HepG2 (cell line): Measurements from ENCODE around the gene FBXO9. TPM values are rescaled to one million over a fixed set of nuclear protein-coding genes. Genes with fewer than 3 reads are reported as not detected.

Experiments used
- AGO1 ChIP-seq: fragments of 200-400 bp; formaldehyde crosslinking; IDR thresholded peaks from 2 replicates; pipeline ENCODE4 v1.6.1; 2017; ENCODE audit warnings: mild to moderate bottlenecking, low read depth, low read length, moderate library complexity; ENCODE audit not compliant: poor library complexity, severe bottlenecking
- ATF5 ChIP-seq: sonication (generic); formaldehyde crosslinking; IDR thresholded peaks from 2 replicates; pipeline ENCODE4 v1.4.0; 2020; ENCODE audit warnings: mild to moderate bottlenecking, low read depth, missing genetic modification reagents
- CBX2 ChIP-seq, 2 experiments: fragments of 200-600 bp in 1 of 2; sonication (generic); formaldehyde crosslinking in 1 of 2; IDR thresholded peaks; 2 replicates each; pipeline versions ENCODE4 v1.7.0 to v1.8.1; 2018 to 2022; ENCODE audit warnings: low read depth in 2 of 2, low read length in 1 of 2, mild to moderate bottlenecking in 1 of 2, missing genetic modification reagents in 1 of 2
- CCAR2 ChIP-seq: fragments of 200-400 bp; formaldehyde crosslinking; optimal IDR thresholded peaks from 2 replicates; pipeline ENCODE3; 2018; ENCODE audit warnings: low read depth, mild to moderate bottlenecking, low read length, moderate library complexity
- FOXC1 ChIP-seq: sonication (generic); formaldehyde crosslinking; IDR thresholded peaks from 2 replicates; pipeline ENCODE4 v1.8.0; 2022; ENCODE audit warnings: mild to moderate bottlenecking, missing genetic modification reagents, borderline replicate concordance
- FOXO4 ChIP-seq: sonication (generic); formaldehyde crosslinking; conservative IDR thresholded peaks from 2 replicates; pipeline ENCODE4 v1.8.1; 2023; ENCODE audit warnings: missing genetic modification reagents
- JARID2 ChIP-seq: sonication (generic); formaldehyde crosslinking; IDR thresholded peaks from 2 replicates; pipeline ENCODE4 v1.8.1; 2023; ENCODE audit warnings: missing genetic modification reagents, inconsistent platforms; ENCODE audit not compliant: insufficient replicate concordance
- LRRFIP1 ChIP-seq: sonication (generic); formaldehyde crosslinking; conservative IDR thresholded peaks from 2 replicates; pipeline ENCODE4 v1.4.0; 2020; ENCODE audit warnings: missing genetic modification reagents
- NFE2L1 ChIP-seq: sonication (generic); formaldehyde crosslinking; IDR thresholded peaks from 2 replicates; pipeline ENCODE4 v1.4.0; 2020; ENCODE audit warnings: missing genetic modification reagents, mild to moderate bottlenecking, borderline replicate concordance
- SSRP1 ChIP-seq: IDR thresholded peaks from 2 replicates; pipeline ENCODE4 v1.6.1; 2016; ENCODE audit warnings: control low read depth
- TFDP1 ChIP-seq: IDR thresholded peaks from 2 replicates; pipeline ENCODE4 v1.6.1; 2016; ENCODE audit warnings: missing compliant biosample characterization, missing genetic modification reagents, borderline replicate concordance
- ZBTB20 ChIP-seq: sonication (generic); formaldehyde crosslinking; IDR thresholded peaks from 2 replicates; pipeline ENCODE4 v1.8.1; 2023; ENCODE audit warnings: missing genetic modification reagents, low read depth, mild to moderate bottlenecking, borderline replicate concordance
- ZNF276 ChIP-seq: sonication (generic); formaldehyde crosslinking; IDR thresholded peaks from 2 replicates; pipeline ENCODE4 v1.4.0; 2020; ENCODE audit warnings: mild to moderate bottlenecking, low read depth, missing genetic modification reagents
- ZNF460 ChIP-seq: sonication (generic); formaldehyde crosslinking; IDR thresholded peaks from 2 replicates; pipeline ENCODE4 v1.5.1; 2020; ENCODE audit warnings: missing genetic modification reagents, mild to moderate bottlenecking, borderline replicate concordance
- ZNF589 ChIP-seq: sonication (generic); formaldehyde crosslinking; conservative IDR thresholded peaks from 2 replicates; pipeline ENCODE4 v1.8.0; 2022; ENCODE audit warnings: mild to moderate bottlenecking, moderate library complexity, missing genetic modification reagents
- ZNF781 ChIP-seq: sonication (generic); formaldehyde crosslinking; IDR thresholded peaks from 2 replicates; pipeline ENCODE4 v1.5.1; 2020; ENCODE audit warnings: borderline replicate concordance, mild to moderate bottlenecking, missing genetic modification reagents; ENCODE audit errors: not compliant biosample characterization
- ZXDC ChIP-seq: sonication (generic); formaldehyde crosslinking; IDR thresholded peaks from 2 replicates; pipeline ENCODE4 v1.5.0; 2020; ENCODE audit warnings: mild to moderate bottlenecking, missing genetic modification reagents
- polyA plus RNA-seq, 8 experiments: library from polyadenylated mRNA; depleted of rRNA in 3 of 8; stranded (reverse) in 7 of 8; unstranded in 1 of 8; fragments of >200 nt; fragmentation: Illumina TruSeq in 4 of 8; extraction: Trizol in 4 of 8; gene quantifications; 2 replicates each; pipeline versions ENCODE4 v1.2.1 to v1.2.3, GENCODE V29; 2011 to 2016; ENCODE audit warnings: low read depth in 4 of 8, missing spikeins in 1 of 8, mixed read lengths in 1 of 8; ENCODE audit not compliant: insufficient read depth in 1 of 8
- total RNA-seq, 5 experiments: library from RNA; depleted of rRNA; stranded (reverse); fragments of >200 nt; fragmentation: Illumina TruSeq; extraction: Trizol; gene quantifications; 2 replicates each; pipeline ENCODE4 v1.2.3, GENCODE V29; 2016; ENCODE audit warnings: low read depth in 1 of 5

FBXO9 gene
- total and polyA plus RNA-seq, 2 of the 13 experiments (the other 11 are each of a cell fraction or from before 2014, with no cell fraction given) = 64.3 to 98.4 TPM

GRCh38 chr6:53134601-53135235, 69.5 kb downstream of the FBXO9 start (continued):
- TF ChIP-seq JARID2 = no peak
- TF ChIP-seq SSRP1 = peak; percentile 23; the same call in 1 of the 2 replicates
- no peak for TF ChIP-seq ZNF589 (CRISPR knock-in tag)
- no peak for TF ChIP-seq CCAR2
- peak; percentile 71 for TF ChIP-seq ZNF276 (CRISPR knock-in tag)
- no peak; the same call in 1 of the 2 replicates for TF ChIP-seq ZNF460 (CRISPR knock-in tag)
- no peak for TF ChIP-seq NFE2L1 (CRISPR knock-in tag)
- peak; percentile 81 for TF ChIP-seq ZBTB20 (CRISPR knock-in tag)
- no peak for TF ChIP-seq AGO1
- no peak for TF ChIP-seq ATF5 (CRISPR knock-in tag)
- TF ChIP-seq LRRFIP1 (CRISPR knock-in tag) = no peak
- peak; percentile 55 for TF ChIP-seq TFDP1 (CRISPR knock-in tag)
- TF ChIP-seq ZNF781 (CRISPR knock-in tag) = no peak
- peak; percentile 82 for TF ChIP-seq ZXDC (CRISPR knock-in tag)
- TF ChIP-seq FOXC1 (CRISPR knock-in tag) = no peak
- TF ChIP-seq CBX2 (IDR thresholded peaks at IDR 0.05; ENCODE audit: low read depth, low read length) = no peak
- 0 out of 2 replicates have a peak, but pooled peaks have one; percentile 17 for TF ChIP-seq CBX2 (CRISPR knock-in tag; IDR thresholded peaks at IDR 0.05; ENCODE audit: low read depth)
- no peak for TF ChIP-seq FOXO4 (CRISPR knock-in tag)
